Neuronal stem cell (in vitro differentiated cells): Measurements from ENCODE around the gene BRIX1. TPM values are rescaled to one million over a fixed set of nuclear protein-coding genes. Genes with fewer than 3 reads are reported as not detected.

Experiments used
- DNase-seq: peaks from one replicate; pipeline ENCODE4 v3.0.0-alpha.2; 2013; ENCODE audit warnings: low spot score
- H2AFZ ChIP-seq: one replicate; pipeline ENCODE4 v1.6.1; 2013; ENCODE audit warnings: mild to moderate bottlenecking, low read length, inconsistent platforms
- H2AK5ac ChIP-seq: 2 replicates; pipeline ENCODE4 v1.6.1; 2013; ENCODE audit warnings: low read depth, mild to moderate bottlenecking, inconsistent platforms, low read length, moderate library complexity, mixed read lengths
- H2BK120ac ChIP-seq: 2 replicates; pipeline ENCODE4 v1.6.1; 2013; ENCODE audit warnings: low read depth, mild to moderate bottlenecking, inconsistent platforms, low read length, moderate library complexity, mixed read lengths
- H2BK12ac ChIP-seq: one replicate; pipeline ENCODE4 v1.6.1; 2013; ENCODE audit warnings: low read length, inconsistent platforms
- H2BK15ac ChIP-seq: 2 replicates; pipeline ENCODE4 v1.6.1; 2013; ENCODE audit warnings: mild to moderate bottlenecking, low read length, inconsistent platforms, mixed read lengths
- H2BK5ac ChIP-seq: one replicate; pipeline ENCODE4 v1.6.1; 2013; ENCODE audit warnings: inconsistent platforms, mild to moderate bottlenecking, low read length, moderate library complexity
- H3K14ac ChIP-seq: one replicate; pipeline ENCODE4 v1.6.1; 2013; ENCODE audit warnings: low read length, inconsistent platforms
- H3K18ac ChIP-seq: 2 replicates; pipeline ENCODE4 v1.6.1; 2013; ENCODE audit warnings: low read length, inconsistent platforms
- H3K23ac ChIP-seq: 2 replicates; pipeline ENCODE4 v1.6.1; 2013; ENCODE audit warnings: low read depth, mild to moderate bottlenecking, mixed read lengths, low read length, inconsistent platforms; ENCODE audit not compliant: poor library complexity
- H3K27ac ChIP-seq: replicated peaks from 3 replicates; pipeline ENCODE4 v1.5.1; 2013; ENCODE audit warnings: low read length, inconsistent platforms
- H3K27me3 ChIP-seq, 3 experiments: 2 replicates each; pipeline ENCODE4 v1.6.1; 2013; ENCODE audit warnings: low read length in 3 of 3, mild to moderate bottlenecking in 2 of 3, inconsistent platforms in 1 of 3, low read depth in 1 of 3, mixed read lengths in 1 of 3, moderate library complexity in 1 of 3; ENCODE audit not compliant: control insufficient read depth in 3 of 3, insufficient read depth in 3 of 3
- H3K36me3 ChIP-seq, 2 donors: replicated peaks in 1 of 2; 2 replicates each; pipeline ENCODE4 v1.6.1; 2013; ENCODE audit warnings: low read length in 2 of 2; ENCODE audit not compliant: control insufficient read depth in 2 of 2, insufficient read depth in 2 of 2
- H3K4ac ChIP-seq: 2 replicates; pipeline ENCODE4 v1.6.1; 2013; ENCODE audit warnings: inconsistent platforms, mild to moderate bottlenecking, low read length, moderate library complexity
- H3K4me1 ChIP-seq, 2 donors: 1 replicate in 1 of 2; 2 replicates in 1 of 2; pipeline ENCODE4 v1.6.1; 2013; ENCODE audit warnings: low read length in 2 of 2, low read depth in 1 of 2; ENCODE audit not compliant: control insufficient read depth in 2 of 2, insufficient read depth in 1 of 2
- H3K4me2 ChIP-seq: one replicate; pipeline ENCODE4 v1.6.1; 2013; ENCODE audit warnings: mild to moderate bottlenecking, low read length, inconsistent platforms; ENCODE audit not compliant: insufficient read depth, poor library complexity, severe bottlenecking
- H3K4me3 ChIP-seq, 2 donors: 2 replicates each; pipeline ENCODE4 v1.5.1; 2013; ENCODE audit warnings: low read length in 2 of 2, mild to moderate bottlenecking in 2 of 2, inconsistent platforms in 1 of 2, moderate library complexity in 1 of 2
- H3K79me1 ChIP-seq: one replicate; pipeline ENCODE4 v1.6.1; 2013; ENCODE audit warnings: low read depth, mild to moderate bottlenecking, inconsistent platforms, low read length, moderate library complexity
- H3K9ac ChIP-seq: one replicate; pipeline ENCODE4 v1.6.1; 2013; ENCODE audit warnings: mild to moderate bottlenecking, low read depth, low read length, inconsistent platforms; ENCODE audit not compliant: poor library complexity
- H3K9me3 ChIP-seq, 2 donors: replicated peaks in 1 of 2; 2 replicates each; pipeline versions ENCODE3 to v1.6.1; 2013; ENCODE audit warnings: low read length in 2 of 2, mild to moderate bottlenecking in 2 of 2, inconsistent platforms in 1 of 2, low read depth in 1 of 2, mixed read lengths in 1 of 2, moderate library complexity in 1 of 2; ENCODE audit not compliant: control insufficient read depth in 2 of 2, insufficient read depth in 1 of 2
- H4K8ac ChIP-seq: one replicate; pipeline ENCODE4 v1.6.1; 2013; ENCODE audit warnings: low read depth, mild to moderate bottlenecking, inconsistent platforms, low read length, moderate library complexity
- H4K91ac ChIP-seq: one replicate; pipeline ENCODE4 v1.6.1; 2013; ENCODE audit warnings: low read length, low read depth, mild to moderate bottlenecking, inconsistent platforms; ENCODE audit not compliant: poor library complexity
- WGBS, 2 donors: extraction: QIAGEN DNeasy Blood & Tissue Kit; methylation state at CpG; one replicate each; pipeline ENCODE4 v1.1.7; 2013; ENCODE audit warnings: missing lambda C conversion rate in 2 of 2, mixed read lengths in 1 of 2; ENCODE audit not compliant: insufficient read length in 2 of 2, insufficient replicate concordance in 1 of 2; ENCODE audit errors: extremely low coverage in 2 of 2; 5-methylcytosine and 5-hydroxymethylcytosine counted together
- polyA plus RNA-seq, 2 experiments: library from polyadenylated mRNA; stranded (reverse); fragments of 200-250 nt; gene quantifications; one replicate each; pipeline ENCODE4 v1.2.3, GENCODE V29; 2013

BRIX1 gene, protein sequence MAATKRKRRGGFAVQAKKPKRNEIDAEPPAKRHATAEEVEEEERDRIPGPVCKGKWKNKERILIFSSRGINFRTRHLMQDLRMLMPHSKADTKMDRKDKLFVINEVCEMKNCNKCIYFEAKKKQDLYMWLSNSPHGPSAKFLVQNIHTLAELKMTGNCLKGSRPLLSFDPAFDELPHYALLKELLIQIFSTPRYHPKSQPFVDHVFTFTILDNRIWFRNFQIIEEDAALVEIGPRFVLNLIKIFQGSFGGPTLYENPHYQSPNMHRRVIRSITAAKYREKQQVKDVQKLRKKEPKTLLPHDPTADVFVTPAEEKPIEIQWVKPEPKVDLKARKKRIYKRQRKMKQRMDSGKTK
- 45.9 TPM for polyA plus RNA-seq (2013, experiment 1 of 2)
- 47.4 TPM for polyA plus RNA-seq (2013, experiment 2 of 2)

- peak within 1 kb of the TSS; percentile 86 for H4K8ac ChIP-seq
- H3K9me3 ChIP-seq, result no peaks in the 10 kb centered on the region
- WGBS, 2 donors, result no CpG with 5 or more reads among the region's 67 CpGs
- peak within 1 kb of the TSS; percentile 97 for H3K9ac ChIP-seq
- no peak within 1 kb of the TSS for H2BK12ac ChIP-seq
- no peak within 1 kb of the TSS for H4K91ac ChIP-seq
- peak within 1 kb of the TSS; percentile 97 for H3K18ac ChIP-seq
- H2BK15ac ChIP-seq, result peak within 1 kb of the TSS; percentile 49
- no peak within 1 kb of the TSS for H2BK120ac ChIP-seq
- peak within 1 kb of the TSS; percentile 97 for H3K23ac ChIP-seq
- H3K27me3 ChIP-seq, result no peaks in the 10 kb centered on the region
- peak; percentile 93 for DNase-seq
- peak within 1 kb of the TSS; percentile 84 for H3K4me2 ChIP-seq
- peaks cover 4 to 8% of the 10 kb centered on the region in 2 donors for H3K4me1 ChIP-seq
- peak within 1 kb of the TSS; percentile 56 for H3K14ac ChIP-seq
- H3K36me3 ChIP-seq, result peaks cover 7 to 61% of the 10 kb centered on the region in 2 donors
- peak within 1 kb of the TSS; percentile 95 for H2BK5ac ChIP-seq
- peaks cover 5% of the 10 kb centered on the region for H3K79me1 ChIP-seq
- peak within 1 kb of the TSS; percentile 88 for H3K27ac ChIP-seq
- H3K4ac ChIP-seq, result no peak within 1 kb of the TSS
- H3K4me3 ChIP-seq, result peak within 1 kb of the TSS; percentile 94 to 95
- peak within 1 kb of the TSS; percentile 95 for H2AFZ ChIP-seq
- H2AK5ac ChIP-seq, result peak within 1 kb of the TSS; percentile 65
These were observed at the start of gene BRIX1, which contains the start of gene RAD1 for GRCh38 chr5:34915139-34915855. BRIX1 (plus strand) TSS chr5:34915711; CDS start chr5:34915739, 28 bp downstream. RAD1 (minus strand) TSS chr5:34915504; CDS start chr5:34914892, 612 bp downstream.

GRCh38 chr5:34866989-34867471 is 48.5 kb upstream of the BRIX1 start:
- no peak overlapping the region for H4K8ac ChIP-seq
- H3K4ac ChIP-seq, result no peak overlapping the region
- no peak overlapping the region for H2BK15ac ChIP-seq
- H3K18ac ChIP-seq, result no peak overlapping the region
- no peak overlapping the region for H2AK5ac ChIP-seq
- peak overlapping the region; percentile 6 for H3K23ac ChIP-seq
- H2BK12ac ChIP-seq, result no peak overlapping the region
- H2BK5ac ChIP-seq, result no peak overlapping the region
- H2BK120ac ChIP-seq, result no peak overlapping the region
- no peaks in the 10 kb centered on the region for H3K27me3 ChIP-seq
- H3K79me1 ChIP-seq, result no peaks in the 10 kb centered on the region
- no peak overlapping the region for H3K9ac ChIP-seq
- no peak overlapping the region for H4K91ac ChIP-seq
- peaks cover 0 to 6% of the 10 kb centered on the region in 2 donors for H3K9me3 ChIP-seq
- no peak overlapping the region for H3K27ac ChIP-seq
- no peak overlapping the region for H3K4me3 ChIP-seq
- H3K14ac ChIP-seq, result no peak overlapping the region
- no peaks in the 10 kb centered on the region for H3K36me3 ChIP-seq
- no peak overlapping the region for H3K4me2 ChIP-seq
- no peak for DNase-seq
- peak overlapping the region; percentile 60 for H2AFZ ChIP-seq
- no CpG with 5 or more reads among the region's 3 CpGs for WGBS, 2 donors
- peaks cover 4 to 9% of the 10 kb centered on the region in 2 donors for H3K4me1 ChIP-seq

DNA sequence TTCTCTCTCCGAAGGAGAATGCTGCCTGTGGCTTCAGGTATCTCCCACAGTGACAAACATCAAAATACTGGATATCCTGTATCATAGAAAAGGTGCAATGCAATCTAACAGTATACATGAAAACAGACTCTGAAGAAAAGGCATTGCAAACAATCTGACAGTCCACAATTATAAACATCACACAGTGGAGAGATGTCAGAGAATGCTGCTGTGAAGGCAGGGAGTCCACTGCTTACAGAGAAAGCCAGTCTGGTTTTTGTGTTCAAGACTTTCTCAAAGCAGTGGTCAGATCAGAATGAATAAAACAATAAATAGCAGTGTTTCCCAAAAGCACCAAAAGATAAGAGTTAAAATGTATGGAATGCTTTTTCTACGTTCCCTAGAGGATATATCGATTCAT is 47.9 kb upstream of the BRIX1 start:
- Histone ChIP-seq H3K4me2 (no peak overlapping the region), H2BK12ac (no peak overlapping the region), H3K36me3 (no peaks in the 10 kb centered on the region), H3K79me1 (no peaks in the 10 kb centered on the region), H3K27ac (no peak overlapping the region), H3K9me3 (peaks cover 0 to 6% of the 10 kb centered on the region in 2 donors), H3K23ac (no peak overlapping the region), H4K8ac (no peak overlapping the region), H2BK5ac (no peak overlapping the region), H2BK120ac (no peak overlapping the region), H3K14ac (no peak overlapping the region), H2AFZ (no peak overlapping the region), H3K4ac (no peak overlapping the region), H3K4me3 (no peak overlapping the region), H4K91ac (no peak overlapping the region), H2BK15ac (no peak overlapping the region), H2AK5ac (no peak overlapping the region), H3K9ac (no peak overlapping the region), H3K27me3 (no peaks in the 10 kb centered on the region), H3K4me1 (peaks cover 4 to 9% of the 10 kb centered on the region in 2 donors), H3K18ac (no peak overlapping the region)
- DNase-seq, result no peak
- WGBS, 2 donors, result no CpG with 5 or more reads among the region's 3 CpGs

DNA sequence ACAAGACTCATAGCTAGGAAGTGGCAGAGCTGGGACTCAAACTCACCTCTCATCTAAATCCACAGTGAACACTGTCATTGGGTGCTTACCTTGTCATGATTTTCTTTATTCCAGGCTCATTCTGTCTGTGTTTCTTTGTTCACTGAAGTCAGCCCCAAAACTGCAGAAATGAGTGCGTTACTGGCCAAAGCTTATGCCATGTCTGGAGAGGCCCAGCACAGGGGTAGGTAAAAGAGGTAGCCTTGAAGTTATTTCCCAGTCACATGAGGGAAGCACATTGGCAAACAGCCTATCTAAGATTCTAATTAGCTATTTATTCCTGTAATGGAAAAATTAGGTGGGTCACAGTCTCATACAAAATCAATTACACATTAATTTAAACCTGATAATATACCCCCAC is 46.7 kb upstream of the BRIX1 start:
- Histone ChIP-seq H3K4me3 (no peak overlapping the region), H3K4me2 (no peak overlapping the region), H3K9me3 (peaks cover 0 to 6% of the 10 kb centered on the region in 2 donors), H3K27me3 (no peaks in the 10 kb centered on the region), H2BK5ac (no peak overlapping the region), H4K8ac (no peak overlapping the region), H2BK12ac (no peak overlapping the region), H3K36me3 (no peaks in the 10 kb centered on the region), H3K4me1 (peaks cover 4 to 9% of the 10 kb centered on the region in 2 donors), H2BK120ac (no peak overlapping the region), H3K4ac (no peak overlapping the region), H2AFZ (no peak overlapping the region), H2AK5ac (no peak overlapping the region), H3K18ac (no peak overlapping the region), H3K23ac (no peak overlapping the region), H3K9ac (no peak overlapping the region), H3K27ac (no peak overlapping the region), H3K79me1 (no peaks in the 10 kb centered on the region), H3K14ac (no peak overlapping the region), H4K91ac (no peak overlapping the region), H2BK15ac (no peak overlapping the region)
- DNase-seq, result no peak
- no CpG with 5 or more reads among the region's 1 CpG for WGBS, 2 donors
